Stimulated activated CD4-positive, alpha-beta T cell treated with anti-CD3 and anti-CD28 coated beads, Interleukin-12 subunit alpha, Interleukin-12 subunit beta, amount 100 ng/mL, for 48 hours (primary cell): ENCODE measurements around the gene LRFN2.

Experiments
- DNase-seq, 3 donors: peaks; one replicate each; pipeline ENCODE4 v3.0.0-alpha.2; 2020; ENCODE audit warnings: low read depth in 2 of 3, low spot score in 1 of 3

Gene LRFN2

GRCh38 chr6:40545954-40546353, 41.2 kb downstream of the LRFN2 start:
- DNase-seq: no peak

- no peak for DNase-seq
Measured at GRCh38 chr6:40543776-40544175, 43.4 kb downstream of the LRFN2 start.

- no peak for DNase-seq
Measured at GRCh38 chr6:40543146-40543545, 44.0 kb downstream of the LRFN2 start.

GRCh38 chr6:40542175-40542764, 44.9 kb downstream of the LRFN2 start:
- no peak for DNase-seq

GRCh38 chr6:40541556-40542174, 45.5 kb downstream of the LRFN2 start:
- DNase-seq: no peak

GRCh38 chr6:40540790-40541189, 46.4 kb downstream of the LRFN2 start:
- DNase-seq: no peak

GRCh38 chr6:40539853-40540252, 47.3 kb downstream of the LRFN2 start:
- no peak for DNase-seq

GRCh38 chr6:40538556-40538955, 48.6 kb downstream of the LRFN2 start:
- no peak for DNase-seq

- no peak for DNase-seq
Measured at GRCh38 chr6:40537446-40537845, 49.7 kb downstream of the LRFN2 start.

GRCh38 chr6:40536442-40536841, 50.7 kb downstream of the LRFN2 start:
- DNase-seq: no peak

- DNase-seq: no peak
Measured at GRCh38 chr6:40535819-40536380, 51.3 kb downstream of the LRFN2 start.

- DNase-seq: no peak
Measured at GRCh38 chr6:40535110-40535818, 51.9 kb downstream of the LRFN2 start.

- DNase-seq: no peak
Measured at GRCh38 chr6:40532349-40533000, 54.7 kb downstream of the LRFN2 start.

- no peak for DNase-seq
Measured at GRCh38 chr6:40529919-40530318, 57.2 kb downstream of the LRFN2 start.

GRCh38 chr6:40529040-40529439, 58.1 kb downstream of the LRFN2 start:
- DNase-seq: no peak

GRCh38 chr6:40528051-40528450, 59.1 kb downstream of the LRFN2 start:
- no peak for DNase-seq

GRCh38 chr6:40526036-40526435, 61.1 kb downstream of the LRFN2 start:
- DNase-seq: no peak

GRCh38 chr6:40524797-40525585, 62.2 kb downstream of the LRFN2 start:
- no peak for DNase-seq

- DNase-seq: no peak
Measured at GRCh38 chr6:40523505-40524172, 63.5 kb downstream of the LRFN2 start.

GRCh38 chr6:40521496-40521895, 65.7 kb downstream of the LRFN2 start:
- no peak for DNase-seq
